Measurements from ENCODE around the gene BAK1. TPM values are rescaled to one million over a fixed set of nuclear protein-coding genes. Genes with fewer than 3 reads are reported as not detected.
"Not testable (repeated sequence)": the region's sequence is repeated elsewhere in the genome, so short reads cannot be mapped to it uniquely, and the experiment has no call there.

The BAK1 gene
- total RNA-seq, 1 donor from 2014 or later = 10.7 TPM

DNA sequence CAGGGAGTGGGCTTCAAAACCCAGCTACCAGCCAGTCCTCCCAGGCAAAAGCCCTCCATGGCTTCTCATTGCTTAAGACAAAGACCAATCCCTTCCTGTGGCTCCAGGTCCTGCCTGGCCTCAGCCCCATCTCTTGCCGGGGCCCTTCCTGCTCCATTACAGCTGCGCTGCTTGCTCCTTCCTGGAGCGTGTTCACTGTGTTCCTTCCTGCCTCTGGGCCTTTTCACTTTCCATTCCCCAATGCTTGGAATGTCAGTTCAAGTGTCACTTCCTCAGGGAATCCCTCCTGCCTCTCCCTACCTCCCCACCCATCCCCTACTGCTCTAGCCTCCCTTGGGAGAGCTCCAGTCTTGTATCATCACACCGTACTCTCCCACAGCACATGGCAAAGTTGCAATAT lies 30.0 kb upstream of the BAK1 start:
- ATAC-seq = peak; percentile 10
- intact Hi-C loops (cut with DNase I) = no loop called here
- no peak for DNase-seq (ENCODE audit: low spot score)

DNA sequence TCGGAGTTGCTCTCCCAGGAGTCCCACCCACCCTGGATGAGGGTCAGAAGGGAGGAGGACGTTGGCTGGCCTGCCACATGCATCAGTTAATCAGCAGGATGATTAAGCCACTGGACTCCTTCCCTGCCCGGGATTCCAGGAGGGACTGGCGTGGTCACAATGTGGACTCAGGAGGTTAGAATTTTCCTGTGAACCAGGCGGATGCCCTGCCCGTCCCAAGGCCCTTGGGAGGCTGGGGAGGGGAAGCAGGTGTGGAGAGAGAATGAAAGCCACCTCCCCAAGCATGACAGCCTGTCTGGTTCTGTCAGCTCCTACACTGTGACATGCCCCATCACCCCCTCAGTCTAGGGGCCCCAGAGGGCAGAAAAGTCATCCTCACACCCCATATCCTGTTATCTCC lies 29.5 kb upstream of the BAK1 start:
- ATAC-seq (peak; percentile 22), DNase-seq (ENCODE audit: low spot score) (no peak)
- intact Hi-C loops (cut with DNase I) = no loop called here

DNA sequence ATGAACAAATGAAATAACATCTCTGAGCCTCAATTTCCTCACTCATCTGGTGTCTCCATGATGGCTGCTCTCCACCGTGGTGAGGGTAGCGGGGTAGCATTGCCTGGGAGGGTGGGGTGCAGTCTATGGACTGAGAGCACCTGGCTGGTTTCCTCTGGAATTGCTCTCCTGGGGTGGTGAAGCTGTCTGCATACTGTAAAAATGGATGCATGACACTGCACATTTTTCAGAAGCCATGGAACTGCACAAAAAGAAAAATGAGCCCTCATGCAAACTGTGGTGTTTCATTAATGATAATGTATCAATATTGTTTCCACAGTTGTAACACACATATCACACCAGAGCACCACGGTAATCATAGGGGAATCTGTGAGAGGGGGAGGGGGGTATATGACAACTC lies 28.9 kb upstream of the BAK1 start:
- DNase-seq (ENCODE audit: low spot score) = no peak
- intact Hi-C loops (cut with DNase I) = no loop called here
- no peak for ATAC-seq

DNA sequence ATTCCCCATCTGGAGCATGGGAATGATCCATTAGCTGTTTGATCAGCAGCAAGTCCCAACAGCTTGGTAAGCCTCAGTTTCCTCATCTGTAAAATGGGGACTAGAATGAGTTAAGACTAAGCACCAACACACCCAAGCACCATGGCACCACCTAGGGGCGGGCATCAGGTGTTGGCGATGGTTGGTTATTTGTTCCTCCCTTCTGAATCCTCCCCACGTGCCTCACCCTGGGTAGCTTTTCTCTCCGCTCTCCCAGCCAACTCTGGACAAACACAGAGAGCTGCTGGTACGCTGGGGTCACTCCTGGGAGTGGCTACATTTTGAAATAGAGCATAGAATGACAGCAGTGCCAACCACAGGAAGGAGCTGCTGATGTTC lies 27.7 kb upstream of the BAK1 start:
- intact Hi-C loops (cut with DNase I) = no loop called here
- ATAC-seq (peak; percentile 27), DNase-seq (ENCODE audit: low spot score) (no peak)

DNA sequence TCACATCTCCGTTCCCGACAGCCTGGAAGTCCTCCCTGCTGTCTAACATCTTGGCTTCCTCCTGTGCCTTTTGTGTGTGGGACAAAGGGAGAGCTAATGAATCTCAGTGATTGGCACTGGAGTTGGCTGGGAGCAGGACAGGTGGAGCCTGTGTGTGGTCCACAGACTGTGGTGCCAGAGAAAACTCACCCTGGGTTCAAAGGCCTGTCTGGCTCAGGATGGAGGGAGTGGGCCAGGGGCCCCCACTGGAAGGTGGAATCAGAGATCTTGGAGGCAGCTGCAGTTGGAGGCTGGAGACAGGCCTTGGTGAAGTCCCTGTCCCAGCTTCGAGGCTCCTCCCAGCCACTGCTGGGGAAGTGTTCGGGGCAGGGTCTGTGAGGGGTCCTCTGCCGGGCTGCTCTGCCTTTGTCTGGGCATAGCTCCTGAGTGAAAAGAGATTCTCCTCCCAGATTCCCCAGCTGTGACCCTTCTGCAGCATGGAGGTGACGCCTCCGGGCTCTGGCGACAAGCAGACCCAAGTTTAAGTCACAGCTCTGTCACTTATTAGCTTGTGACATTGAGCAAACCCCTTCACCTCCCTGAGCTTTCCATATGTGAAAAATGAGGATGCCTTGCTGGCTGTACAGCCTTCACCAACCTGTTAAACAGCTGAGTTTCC lies 27.2 kb upstream of the BAK1 start:
- intact Hi-C loops (cut with DNase I) = no loop called here
- DNase-seq (ENCODE audit: low spot score) = no peak
- ATAC-seq = no peak

DNA sequence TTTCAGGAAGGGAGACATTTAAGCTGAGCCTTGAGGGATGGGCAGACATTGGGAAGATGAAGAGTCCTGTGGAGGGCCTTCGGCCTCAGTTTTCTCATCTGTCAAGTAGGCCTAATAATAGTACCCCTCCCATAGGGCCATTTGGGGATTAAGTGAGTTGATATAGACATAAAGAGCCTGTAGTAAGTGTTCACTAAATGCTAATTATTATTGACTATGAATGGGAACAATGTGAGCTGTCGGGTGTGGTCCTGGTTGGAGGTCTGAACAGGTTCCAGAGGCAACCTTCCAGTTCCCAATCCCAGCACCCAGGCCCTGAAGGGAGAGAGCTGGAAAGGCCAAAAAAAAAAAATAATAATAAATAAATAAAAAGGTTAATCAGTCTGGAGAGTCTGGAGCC lies 26.6 kb upstream of the BAK1 start:
- ATAC-seq = no peak
- no peak for DNase-seq (ENCODE audit: low spot score)
- intact Hi-C loops (cut with DNase I) = no loop called here

DNA sequence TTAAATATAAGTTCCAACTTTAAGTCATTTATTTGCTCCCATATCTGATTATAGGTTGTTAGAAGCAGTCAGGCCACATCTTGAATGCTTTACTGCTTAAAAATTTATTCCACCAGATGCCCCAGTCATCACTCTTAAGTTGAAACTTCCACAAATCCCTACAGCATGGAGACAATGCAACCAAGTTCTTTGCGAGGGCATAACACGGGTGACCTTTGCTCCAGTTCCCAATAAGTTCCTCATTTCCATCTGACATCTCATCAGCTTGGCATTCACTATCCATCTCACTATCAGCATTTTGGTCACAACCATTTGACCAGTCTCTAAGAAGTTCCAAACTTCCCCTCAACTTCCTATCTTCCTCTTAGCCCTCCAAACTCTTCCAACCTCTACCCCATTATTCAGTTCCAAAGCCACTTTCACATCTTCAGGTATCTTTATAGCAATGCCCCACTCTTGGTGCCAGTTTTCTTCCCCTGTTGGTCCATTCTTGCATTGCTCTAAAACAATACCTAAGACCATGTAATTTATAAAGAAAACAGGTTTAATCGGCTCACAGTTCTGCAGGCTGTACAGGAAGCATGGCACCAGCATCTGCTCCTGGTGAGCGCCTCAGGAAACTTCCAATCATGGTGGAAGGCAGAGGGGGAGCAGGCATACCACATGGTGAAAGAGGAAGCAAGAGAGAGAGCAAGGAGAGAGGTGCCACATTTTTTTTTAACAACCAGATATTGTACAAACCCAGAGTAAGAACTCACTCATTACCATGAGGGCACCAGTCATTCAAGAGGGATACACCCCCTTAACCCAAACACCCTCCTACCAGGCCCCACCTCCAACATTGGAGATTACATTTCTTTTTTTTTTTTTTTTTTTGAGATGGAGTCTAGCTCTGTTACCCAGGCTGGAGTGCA lies 25.1 kb upstream of the BAK1 start:
- intact Hi-C loops (cut with DNase I) = no loop called here
- ATAC-seq = no peak
- no peak for DNase-seq (ENCODE audit: low spot score)

DNA sequence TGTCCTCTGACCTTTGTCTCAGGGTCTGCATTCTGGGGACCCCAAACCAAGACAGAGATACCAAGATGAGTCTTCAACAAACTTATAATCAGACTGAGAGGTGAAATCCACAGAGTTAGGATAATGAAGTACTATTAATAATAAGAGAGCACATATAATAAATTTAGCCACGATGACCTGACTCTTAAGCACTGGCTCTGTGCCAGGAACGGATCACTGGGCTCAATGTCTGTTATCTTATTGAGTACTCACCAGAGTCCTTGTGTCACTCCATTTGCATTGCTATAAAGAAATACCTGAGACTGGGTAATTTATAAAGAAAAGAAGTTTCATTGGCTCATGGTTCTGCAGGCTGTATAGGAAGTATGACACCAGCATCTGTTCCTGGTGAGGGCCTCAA lies 22.1 kb upstream of the BAK1 start:
- DNase-seq (ENCODE audit: low spot score) (no peak), ATAC-seq (no peak)
- intact Hi-C loops (cut with DNase I) = no loop called here

DNA sequence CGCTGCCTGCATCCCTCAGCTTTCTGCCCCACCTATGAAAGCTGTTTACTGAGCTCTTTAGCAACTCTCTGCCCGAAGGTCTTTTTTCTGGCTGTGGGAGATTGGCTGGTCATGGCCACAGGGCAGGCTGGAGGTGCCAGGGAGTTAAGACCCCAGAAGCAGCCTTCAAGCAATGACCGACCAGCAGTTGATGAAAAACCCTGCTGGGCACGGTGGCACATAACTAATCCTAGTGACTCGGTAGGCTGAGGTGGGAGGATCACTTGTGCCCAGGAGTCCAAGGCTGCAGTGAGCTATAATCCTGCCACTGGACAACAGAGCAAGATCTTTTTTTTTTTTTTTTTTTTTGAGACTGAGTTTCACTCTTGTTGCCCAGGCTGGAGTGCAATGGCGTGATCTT lies 20.7 kb upstream of the BAK1 start:
- intact Hi-C loops (cut with DNase I) = no loop called here
- ATAC-seq (no peak), DNase-seq (ENCODE audit: low spot score) (no peak)

DNA sequence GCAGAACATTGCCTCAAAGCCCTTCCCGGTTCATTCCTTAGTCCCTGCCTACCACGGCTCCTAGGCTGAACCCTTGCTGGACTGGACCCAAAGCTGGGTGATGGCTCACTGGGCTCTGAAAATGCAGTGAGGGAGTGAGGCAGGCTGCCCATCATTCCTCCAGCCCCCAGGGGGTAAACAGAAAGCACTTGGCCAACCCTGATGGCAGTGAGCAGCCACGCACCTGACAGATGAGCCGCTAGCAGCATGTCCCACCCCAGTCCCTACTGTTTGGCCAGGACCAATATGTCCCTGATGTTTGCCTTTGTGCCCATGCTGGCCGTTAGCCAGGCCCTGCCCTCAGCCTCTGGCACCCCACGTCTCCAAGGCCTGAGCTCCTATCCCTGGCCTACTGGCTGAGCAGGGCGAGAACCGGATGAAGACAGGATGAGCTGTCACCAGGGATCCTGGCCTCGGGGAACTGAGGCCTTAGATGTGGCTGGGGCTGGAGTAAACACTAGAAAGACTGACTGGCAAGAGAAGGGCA lies 19.4 kb upstream of the BAK1 start:
- DNase-seq (ENCODE audit: low spot score) (no peak), ATAC-seq (peak; percentile 44)
- intact Hi-C loops (cut with DNase I) = no loop called here

DNA sequence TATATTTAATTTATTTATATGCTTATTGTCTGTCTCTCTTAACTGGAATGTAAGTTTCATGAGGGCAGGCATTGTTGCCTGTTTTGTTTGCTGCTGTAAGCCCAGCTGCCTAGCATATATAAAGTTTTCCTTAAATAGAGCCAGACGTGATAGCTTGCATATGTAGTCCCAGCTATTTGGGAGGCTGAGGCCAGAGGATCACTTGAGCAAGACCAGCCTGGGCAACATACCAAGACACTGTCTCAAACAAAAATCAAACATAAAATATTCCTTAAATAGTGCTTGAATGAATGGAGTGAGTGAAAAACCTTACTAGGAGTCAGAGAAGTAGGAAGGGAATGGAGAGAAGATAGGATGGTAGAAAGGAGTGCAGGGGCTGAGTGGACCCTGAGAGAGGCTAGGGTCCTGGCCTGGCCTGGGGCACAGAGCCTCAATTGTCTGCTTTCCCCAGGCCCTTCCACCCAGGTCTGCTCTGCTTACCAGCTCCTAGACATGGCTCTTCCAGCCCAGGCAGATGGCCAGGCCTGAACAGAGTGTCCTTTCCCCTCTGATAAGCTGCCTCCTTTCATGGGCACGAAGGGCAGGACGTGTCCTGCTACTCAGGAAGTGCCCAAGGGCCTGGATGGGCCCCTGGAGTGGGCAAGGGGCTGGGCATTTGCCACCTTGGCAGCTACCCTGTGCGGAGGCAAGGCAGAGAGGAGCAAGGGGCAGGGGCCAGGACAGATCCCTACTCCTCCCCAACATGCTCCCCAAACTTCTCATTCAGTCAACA lies 17.7 kb upstream of the BAK1 start:
- DNase-seq (ENCODE audit: low spot score) = no peak
- intact Hi-C loops (cut with DNase I) = no loop called here
- ATAC-seq = no peak

DNA sequence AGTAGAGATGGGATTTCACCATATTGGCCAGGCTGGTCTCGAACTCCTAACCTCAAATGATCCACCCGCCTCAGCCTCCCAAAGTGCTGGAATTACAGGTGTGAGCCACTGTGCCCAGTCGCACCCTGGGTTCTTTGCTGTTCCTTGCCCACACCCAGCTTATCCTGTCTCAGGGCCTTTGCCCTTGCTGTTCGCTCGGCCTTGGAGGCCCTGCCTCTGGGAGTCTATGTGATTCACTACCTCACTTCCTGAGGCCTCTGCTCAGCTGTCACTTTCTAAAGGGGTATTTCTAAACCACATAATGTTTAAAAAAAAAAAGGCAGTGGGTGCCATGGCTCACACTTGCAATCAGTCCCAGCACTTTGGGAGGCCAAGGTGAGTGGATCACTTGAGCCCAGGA lies 16.8 kb upstream of the BAK1 start:
- intact Hi-C loops (cut with DNase I); ATAC-seq; DNase-seq (ENCODE audit: low spot score): not testable (repeated sequence)

DNA sequence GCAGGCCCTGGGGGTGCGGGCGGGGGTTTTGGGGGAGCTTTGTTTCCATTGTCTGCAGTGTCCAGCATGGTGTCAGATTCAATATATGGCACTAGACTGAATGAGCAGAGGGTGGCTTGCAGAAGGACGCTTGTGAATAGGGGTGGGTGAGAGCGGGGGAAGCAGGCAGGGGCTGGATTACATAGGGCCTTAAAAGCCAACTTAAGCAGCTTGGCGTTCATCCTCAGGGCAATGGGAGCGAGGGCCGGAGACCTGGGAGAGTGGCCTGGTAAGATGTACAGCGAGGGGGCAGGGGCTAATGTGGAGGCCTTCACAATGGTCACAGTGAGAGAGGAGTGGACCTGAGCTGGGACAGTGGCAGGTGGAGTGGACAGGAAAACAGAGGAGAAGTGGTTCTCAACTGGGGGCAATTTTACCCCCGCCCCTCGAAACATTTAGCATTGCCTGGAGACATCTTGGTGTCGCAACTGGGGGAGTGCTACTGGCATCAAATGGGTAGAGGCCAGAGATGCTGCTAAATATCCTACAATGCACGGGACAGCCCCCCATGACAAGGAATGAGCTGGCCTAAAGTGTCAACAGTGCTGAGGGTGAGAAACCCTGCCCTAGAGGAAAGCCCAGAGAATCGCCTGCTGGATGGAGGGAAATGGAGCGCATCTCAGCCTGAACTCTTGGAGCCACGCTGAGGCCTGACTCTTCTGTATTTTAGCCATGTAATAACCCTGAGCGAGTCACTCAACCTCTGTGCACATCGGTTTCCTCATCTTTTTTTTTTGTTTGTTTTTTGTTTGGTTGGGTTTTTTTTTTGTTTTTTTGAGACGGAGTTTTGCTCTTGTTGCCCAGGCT lies 15.1 kb upstream of the BAK1 start:
- no peak for ATAC-seq
- intact Hi-C loops (cut with DNase I) = no loop called here
- no peak for DNase-seq (ENCODE audit: low spot score)

DNA sequence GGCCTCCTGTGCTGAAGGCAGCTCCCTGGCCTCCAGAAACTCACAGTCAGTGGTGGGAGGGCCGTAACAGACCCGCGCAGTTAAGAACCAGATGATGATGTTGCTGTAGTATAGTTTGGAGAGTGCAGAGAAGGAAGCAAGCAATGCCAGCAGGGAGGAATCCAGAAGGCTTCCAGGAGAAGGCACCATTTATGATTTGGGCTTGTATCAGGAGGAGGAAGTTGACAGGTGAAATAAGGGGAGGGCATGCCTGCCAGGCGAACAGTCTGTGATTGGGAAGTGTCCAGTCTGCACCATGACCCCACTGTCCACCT lies 13.3 kb upstream of the BAK1 start:
- intact Hi-C loops (cut with DNase I) = no loop called here
- ATAC-seq (no peak), DNase-seq (ENCODE audit: low spot score) (no peak)

DNA sequence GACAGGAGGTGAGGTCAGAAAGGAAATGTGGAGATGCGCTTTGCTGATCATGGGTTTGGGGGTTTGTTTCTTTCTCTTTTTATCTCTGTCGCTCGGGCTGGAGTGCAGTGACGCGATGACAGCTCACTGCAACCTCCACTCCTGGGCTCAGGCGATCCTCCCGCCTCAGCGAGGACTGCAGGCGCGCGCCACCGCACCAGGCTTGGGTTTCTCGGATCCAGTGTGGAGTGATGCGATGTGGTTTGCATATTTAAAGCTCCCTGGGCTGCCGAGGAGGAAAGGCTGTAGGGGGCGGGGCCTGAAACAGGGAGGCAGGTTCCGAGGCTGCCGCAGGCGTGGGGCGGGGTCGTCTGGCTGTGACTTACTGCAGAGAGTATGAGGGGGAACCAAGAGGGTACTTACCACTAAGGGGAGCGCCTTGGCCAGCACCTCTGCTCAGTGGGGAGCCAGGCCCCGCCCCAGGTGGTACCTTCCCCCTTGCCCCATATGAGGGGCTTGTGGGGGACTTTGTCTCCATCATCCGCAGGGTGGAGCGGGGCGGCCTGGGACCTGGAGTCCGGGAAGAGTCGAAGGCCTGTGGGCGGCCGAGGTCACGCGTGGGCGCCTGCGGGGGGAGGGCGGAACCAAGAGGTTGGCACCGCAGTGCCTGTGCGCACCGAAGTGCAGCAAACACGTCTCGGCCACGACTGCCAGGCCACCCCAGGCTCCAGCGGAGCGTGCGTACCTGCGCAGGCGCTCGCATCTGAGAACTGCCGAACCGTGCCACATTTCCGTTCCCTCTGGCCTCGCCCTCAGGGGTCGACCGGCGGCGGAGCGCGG lies 12.7 kb upstream of the BAK1 start:
- intact Hi-C loops (cut with DNase I) = no loop called here
- ATAC-seq = peak; percentile 2
- peak; percentile 68 for DNase-seq (ENCODE audit: low spot score)

DNA sequence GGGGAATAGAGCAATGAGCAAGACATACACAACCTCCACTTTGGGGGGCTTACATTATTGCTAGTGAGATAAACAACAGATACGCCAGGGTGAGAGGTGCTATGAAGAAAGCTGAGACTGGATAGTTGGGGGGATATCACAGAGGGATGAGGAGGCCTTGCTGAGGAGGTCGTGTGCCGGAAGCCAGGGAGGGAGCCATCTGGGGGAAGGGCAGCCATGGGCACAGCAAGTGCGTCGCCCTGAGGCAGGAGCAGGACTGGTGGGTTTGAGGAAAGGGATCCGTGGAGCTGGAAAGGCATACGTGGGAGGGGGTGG lies 12.2 kb upstream of the BAK1 start:
- no peak for ATAC-seq
- intact Hi-C loops (cut with DNase I) = no loop called here
- no peak for DNase-seq (ENCODE audit: low spot score)

DNA sequence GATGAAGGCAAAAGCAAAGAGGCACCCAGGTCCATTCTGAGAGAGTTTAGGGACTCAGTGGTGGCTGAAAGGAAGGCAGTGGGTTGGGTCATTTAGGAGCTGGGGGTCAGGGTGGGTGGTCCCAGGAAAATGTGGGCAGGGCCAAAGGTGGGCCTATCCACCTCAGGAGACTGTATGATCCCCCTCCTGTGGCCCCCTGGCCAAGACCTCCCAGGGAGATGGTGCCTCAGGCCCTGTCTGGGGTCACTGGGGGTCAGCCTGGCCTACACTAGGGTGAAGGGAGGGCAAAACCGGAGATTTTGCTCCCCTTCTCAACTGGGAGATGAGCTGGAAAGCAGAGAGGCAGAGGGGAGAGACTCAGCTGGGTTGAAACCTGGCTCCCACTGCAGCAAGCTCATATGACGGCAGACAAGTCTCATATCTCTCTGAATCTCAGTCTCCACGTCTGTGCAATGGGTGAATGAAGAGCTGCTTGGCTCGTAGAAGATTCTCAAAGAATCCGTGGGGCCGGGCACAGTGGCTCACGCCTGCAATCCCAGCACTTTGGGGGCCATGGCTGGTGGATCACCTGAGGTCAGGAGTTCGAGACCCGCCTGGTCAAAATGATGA lies 11.5 kb upstream of the BAK1 start:
- intact Hi-C loops (cut with DNase I) = no loop called here
- DNase-seq (ENCODE audit: low spot score) (no peak), ATAC-seq (no peak)

Data from sciatic nerve (tissue), 2 donors.